ENCODE data around the gene ATP5MG.

DNA sequence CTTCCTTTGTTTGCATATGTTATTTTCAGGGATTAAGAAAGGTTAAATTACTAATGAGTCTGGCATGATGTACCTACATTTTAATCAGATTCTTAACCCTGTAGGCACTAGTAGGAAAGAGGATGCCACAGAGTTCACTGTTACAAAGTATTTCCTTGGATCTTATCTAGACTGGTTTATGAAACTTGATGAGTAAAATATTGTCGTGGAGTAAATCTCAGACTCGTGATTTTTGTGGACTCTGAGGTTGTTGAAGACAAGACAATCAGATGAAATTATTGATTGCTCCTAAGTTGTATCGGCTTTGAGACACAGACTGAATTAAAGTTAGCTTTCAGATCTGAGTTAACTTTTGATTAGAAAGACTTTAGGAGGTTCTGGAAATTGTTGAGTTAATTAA lies 40.9 kb downstream of the ATP5MG start:
- TF ChIP-seq CTCF (IDR thresholded peaks at IDR 0.05) = no peak
- no peak for TF ChIP-seq POLR2A (IDR thresholded peaks at IDR 0.05)
